ENCODE results near the gene CIART.
A peak's percentile ranks its signal among the peaks of the same experiment; 100 is the strongest.

Gene CIART

DNA sequence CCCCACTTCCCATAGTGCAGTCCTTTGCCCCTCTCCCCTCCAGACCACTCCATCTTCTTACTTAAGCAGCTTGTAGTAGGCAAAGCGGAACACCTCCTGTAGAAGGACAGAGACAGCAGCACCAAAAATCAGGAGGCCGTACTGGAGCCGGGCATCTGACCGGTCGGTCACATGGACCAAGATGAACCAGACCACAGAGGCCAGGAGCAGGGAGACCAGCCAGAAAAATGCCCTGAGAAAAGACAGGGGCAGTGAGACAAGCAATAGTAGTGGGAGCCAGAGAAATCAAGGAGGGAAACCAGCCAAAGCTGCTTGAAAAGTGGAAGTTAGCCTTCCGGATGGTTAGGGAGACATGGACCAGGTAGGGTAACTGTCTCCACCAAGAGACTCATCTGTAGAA is 14.5 kb upstream of the CIART start:
- H3K4me1 ChIP-seq (ENCODE audit: control insufficient read depth, insufficient read depth, low read length): peaks cover 26% of the 10 kb centered on the region
- peak overlapping the region; percentile 97 for H3K9ac ChIP-seq (ENCODE audit: low read length)
- no peak for DNase-seq (ENCODE audit: low read depth)

DNA sequence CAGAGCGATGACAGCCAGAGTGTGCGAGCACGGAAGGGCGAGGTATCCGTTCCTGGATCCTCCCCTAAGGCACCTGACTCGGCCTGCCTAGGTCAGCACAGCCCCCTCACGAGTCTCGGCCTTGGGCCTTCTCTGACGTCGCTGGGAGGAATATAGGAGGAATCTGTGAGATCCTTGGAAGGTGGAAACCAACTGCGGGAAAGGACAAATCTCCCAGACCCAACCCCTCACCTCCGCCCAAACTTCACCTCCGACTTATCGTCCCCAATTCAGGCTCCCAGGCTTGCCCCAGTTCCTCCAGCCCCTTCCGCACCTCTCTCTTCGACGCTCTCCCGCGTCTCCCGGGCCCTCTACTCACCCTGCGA is 14.0 kb upstream of the CIART start:
- no peaks in the 10 kb centered on the region for H3K9me3 ChIP-seq (ENCODE audit: control insufficient read depth, low read length)
- peak overlapping the region; percentile 97 for H3K9ac ChIP-seq (ENCODE audit: low read length)
- peaks cover 30% of the 10 kb centered on the region for H3K4me1 ChIP-seq (ENCODE audit: control insufficient read depth, insufficient read depth, low read length)
- H3K4me3 ChIP-seq (ENCODE audit: low read length): peak overlapping the region; percentile 99
- H3K36me3 ChIP-seq (ENCODE audit: control insufficient read depth, insufficient read depth, low read length, severe bottlenecking): peaks cover 27% of the 10 kb centered on the region
- DNase-seq (ENCODE audit: low read depth): peak; percentile 58
- no peaks in the 10 kb centered on the region for H3K27me3 ChIP-seq (replicated peaks; ENCODE audit: control insufficient read depth, insufficient read depth, low read length)

More for the DNA sequence above, 14.5 kb upstream of the CIART start:
- no peaks in the 10 kb centered on the region for H3K9me3 ChIP-seq (ENCODE audit: control insufficient read depth, low read length)
- H3K4me3 ChIP-seq (ENCODE audit: low read length): peak overlapping the region; percentile 99
- peaks cover 27% of the 10 kb centered on the region for H3K36me3 ChIP-seq (ENCODE audit: control insufficient read depth, insufficient read depth, low read length, severe bottlenecking)
- no peaks in the 10 kb centered on the region for H3K27me3 ChIP-seq (replicated peaks; ENCODE audit: control insufficient read depth, insufficient read depth, low read length)

DNA sequence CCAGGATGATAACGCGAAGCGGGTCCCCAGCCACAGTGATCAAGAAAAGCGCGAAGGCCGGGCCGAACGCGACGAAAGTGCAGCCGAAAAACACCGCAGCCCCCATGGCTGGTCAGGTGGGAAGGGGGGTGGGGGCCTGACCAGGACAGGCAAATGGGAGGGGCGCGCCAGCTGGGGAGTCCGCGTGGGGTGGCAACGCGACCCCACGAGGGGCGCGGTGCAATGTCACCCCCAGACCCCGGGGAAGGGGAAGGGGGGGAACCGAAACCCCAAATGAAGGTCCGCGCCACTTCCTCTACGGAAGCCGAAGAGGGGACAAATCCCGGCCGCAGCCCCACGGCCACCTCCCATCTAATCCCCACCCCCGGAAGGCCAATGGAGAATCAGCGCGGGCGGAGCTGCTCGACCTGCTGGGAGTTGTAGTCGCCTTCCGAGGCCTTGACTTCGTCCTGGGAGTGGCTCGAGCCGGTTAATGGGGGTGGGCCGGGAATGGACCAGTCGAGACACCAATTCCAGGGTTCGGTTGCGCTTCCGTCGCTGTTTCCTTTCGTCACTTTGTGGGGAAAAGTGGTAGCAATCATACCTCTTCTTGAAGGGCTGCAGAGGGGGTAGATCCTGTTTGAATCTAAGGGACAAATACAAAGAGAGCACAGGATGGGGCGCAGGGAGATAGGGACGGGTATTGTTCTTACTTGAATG is 13.5 kb upstream of the CIART start, which contains the start of gene APH1A:
TSS of gene APH1A (minus strand) at position 312 of the 699 bp plus-strand sequence. CDS start at position 106, 206 bp downstream.
- Histone ChIP-seq H3K9me3 (ENCODE audit: control insufficient read depth, low read length) (no peaks in the 10 kb centered on the region), H3K36me3 (ENCODE audit: control insufficient read depth, insufficient read depth, low read length, severe bottlenecking) (peaks cover 27% of the 10 kb centered on the region), H3K9ac (ENCODE audit: low read length) (peak within 1 kb of the TSS; percentile 97), H3K4me1 (ENCODE audit: control insufficient read depth, insufficient read depth, low read length) (peaks cover 34% of the 10 kb centered on the region), H3K4me3 (ENCODE audit: low read length) (peak within 1 kb of the TSS; percentile 99), H3K27me3 (replicated peaks; ENCODE audit: control insufficient read depth, insufficient read depth, low read length) (no peaks in the 10 kb centered on the region)
- peak; percentile 98 for DNase-seq (ENCODE audit: low read depth)

DNA sequence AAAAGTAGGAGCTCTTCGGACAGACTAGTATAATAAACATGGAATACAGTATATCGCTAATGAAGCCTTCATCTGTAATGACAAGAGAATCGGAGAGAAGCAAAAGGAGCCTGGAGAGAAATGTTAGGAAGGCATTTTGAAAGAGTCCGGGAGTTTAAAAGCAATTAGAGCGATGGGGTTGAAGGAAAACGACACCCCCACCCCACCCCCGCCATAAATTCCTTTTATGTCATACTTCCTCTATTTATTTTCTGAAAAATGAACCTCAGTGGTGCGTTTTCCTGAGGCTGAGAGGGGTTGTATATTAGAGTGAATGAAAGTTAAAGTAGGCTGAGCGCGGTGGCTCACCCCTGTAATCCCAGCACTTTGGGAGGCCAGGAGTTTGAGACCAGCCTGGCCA is 12.9 kb upstream of the CIART start:
- DNase-seq (ENCODE audit: low read depth): no peak
- Histone ChIP-seq H3K9ac (ENCODE audit: low read length) (peak overlapping the region; percentile 97), H3K36me3 (ENCODE audit: control insufficient read depth, insufficient read depth, low read length, severe bottlenecking) (peaks cover 26% of the 10 kb centered on the region), H3K9me3 (ENCODE audit: control insufficient read depth, low read length) (no peaks in the 10 kb centered on the region), H3K27me3 (replicated peaks; ENCODE audit: control insufficient read depth, insufficient read depth, low read length) (no peaks in the 10 kb centered on the region), H3K4me1 (ENCODE audit: control insufficient read depth, insufficient read depth, low read length) (peaks cover 34% of the 10 kb centered on the region), H3K4me3 (ENCODE audit: low read length) (peak overlapping the region; percentile 99)

DNA sequence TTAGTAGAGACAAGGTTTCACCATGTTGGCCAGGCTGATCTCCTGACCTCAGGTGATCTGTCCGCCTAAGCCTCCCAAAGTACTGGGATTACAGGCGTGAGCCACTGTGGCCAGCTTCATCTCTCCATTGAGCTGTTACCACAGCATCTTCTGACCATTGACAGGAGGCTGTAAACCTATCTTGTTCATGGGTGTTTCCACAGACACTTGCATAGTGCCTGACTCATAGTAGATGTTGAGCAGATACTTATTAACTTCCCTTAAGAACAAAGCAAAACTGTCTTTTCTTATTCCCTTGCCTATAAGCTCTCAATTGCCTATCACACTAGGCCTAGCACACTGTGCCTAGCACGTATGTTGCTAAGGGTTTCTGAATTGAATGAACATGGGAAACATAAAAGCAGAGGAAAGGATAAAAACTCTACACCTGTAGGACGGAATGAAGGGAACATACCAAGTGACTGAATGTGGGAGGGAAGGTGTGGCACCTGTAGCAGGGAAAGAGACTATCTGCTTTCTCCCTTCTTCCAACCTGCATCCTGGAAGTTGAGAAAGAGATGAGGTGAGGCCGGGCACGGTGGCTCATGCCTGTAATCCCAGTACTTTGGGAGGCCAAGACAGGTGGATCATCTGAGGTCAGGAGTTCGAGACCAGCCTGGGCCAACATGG is 10.9 kb upstream of the CIART start:
- no peak overlapping the region for H3K4me3 ChIP-seq (ENCODE audit: low read length)
- no peaks in the 10 kb centered on the region for H3K27me3 ChIP-seq (replicated peaks; ENCODE audit: control insufficient read depth, insufficient read depth, low read length)
- no peaks in the 10 kb centered on the region for H3K9me3 ChIP-seq (ENCODE audit: control insufficient read depth, low read length)
- H3K36me3 ChIP-seq (ENCODE audit: control insufficient read depth, insufficient read depth, low read length, severe bottlenecking): peaks cover 6% of the 10 kb centered on the region
- peaks cover 34% of the 10 kb centered on the region for H3K4me1 ChIP-seq (ENCODE audit: control insufficient read depth, insufficient read depth, low read length)
- H3K9ac ChIP-seq (ENCODE audit: low read length): no peak overlapping the region
- DNase-seq (ENCODE audit: low read depth): no peak

DNA sequence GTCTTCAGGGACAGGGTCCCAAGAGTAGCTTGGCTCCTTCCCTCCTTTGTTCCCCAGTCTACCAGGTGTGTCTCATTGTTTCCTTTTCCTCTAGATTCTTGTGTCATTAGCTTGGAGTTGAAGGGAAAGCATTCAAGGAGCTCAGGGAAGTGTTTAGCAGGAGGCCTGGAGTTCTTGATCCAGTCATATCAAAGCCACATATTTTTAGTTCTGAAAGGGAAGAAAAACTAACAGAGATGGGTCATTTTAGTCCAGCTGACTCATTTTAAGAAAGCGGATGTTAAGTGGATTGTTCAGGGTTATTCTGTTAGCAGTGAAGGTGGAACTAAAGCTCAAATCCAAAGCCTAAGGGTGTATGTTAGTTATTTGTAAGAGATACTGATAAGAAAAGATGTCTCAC is 9.0 kb upstream of the CIART start:
- H3K4me3 ChIP-seq (ENCODE audit: low read length): peak overlapping the region; percentile 73
- peaks cover 24% of the 10 kb centered on the region for H3K4me1 ChIP-seq (ENCODE audit: control insufficient read depth, insufficient read depth, low read length)
- peak overlapping the region; percentile 76 for H3K9ac ChIP-seq (ENCODE audit: low read length)
- no peaks in the 10 kb centered on the region for H3K27me3 ChIP-seq (replicated peaks; ENCODE audit: control insufficient read depth, insufficient read depth, low read length)
- no peaks in the 10 kb centered on the region for H3K9me3 ChIP-seq (ENCODE audit: control insufficient read depth, low read length)
- DNase-seq (ENCODE audit: low read depth): peak; percentile 37
- H3K36me3 ChIP-seq (ENCODE audit: control insufficient read depth, insufficient read depth, low read length, severe bottlenecking): no peaks in the 10 kb centered on the region

DNA sequence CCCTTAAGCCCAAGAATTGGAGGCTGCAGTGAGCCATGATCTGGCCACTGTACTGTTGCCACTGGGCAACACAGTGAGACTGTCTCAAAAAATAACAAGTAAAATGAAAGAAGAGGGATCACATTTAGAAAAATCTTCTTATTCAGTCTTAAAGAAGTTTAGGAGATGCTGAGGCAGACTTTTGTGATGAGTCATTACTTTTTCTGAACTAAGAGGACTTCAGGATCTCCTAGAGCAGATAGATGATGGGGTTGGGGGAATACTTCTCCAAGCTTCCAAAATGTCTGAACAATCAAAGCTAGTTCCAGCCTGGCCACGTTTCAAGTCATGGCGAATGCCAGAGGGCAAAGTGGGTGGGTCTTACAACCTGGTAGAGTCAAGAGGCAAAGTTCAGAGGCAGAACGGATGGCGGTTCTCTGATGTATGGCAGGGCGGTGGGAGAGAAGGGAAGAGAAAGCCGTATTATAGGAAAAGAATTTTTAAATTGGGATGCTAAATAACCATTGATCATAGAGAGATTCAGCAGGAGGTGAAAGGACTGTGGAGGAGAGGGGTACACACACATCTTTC is 2.1 kb upstream of the CIART start:
- no peak overlapping the region for H3K4me3 ChIP-seq (ENCODE audit: low read length)
- no peaks in the 10 kb centered on the region for H3K27me3 ChIP-seq (replicated peaks; ENCODE audit: control insufficient read depth, insufficient read depth, low read length)
- H3K9ac ChIP-seq (ENCODE audit: low read length): peak overlapping the region; percentile 79
- peaks cover 23% of the 10 kb centered on the region for H3K4me1 ChIP-seq (ENCODE audit: control insufficient read depth, insufficient read depth, low read length)
- no peak for DNase-seq (ENCODE audit: low read depth)
- no peaks in the 10 kb centered on the region for H3K9me3 ChIP-seq (ENCODE audit: control insufficient read depth, low read length)
- H3K36me3 ChIP-seq (ENCODE audit: control insufficient read depth, insufficient read depth, low read length, severe bottlenecking): no peaks in the 10 kb centered on the region

DNA sequence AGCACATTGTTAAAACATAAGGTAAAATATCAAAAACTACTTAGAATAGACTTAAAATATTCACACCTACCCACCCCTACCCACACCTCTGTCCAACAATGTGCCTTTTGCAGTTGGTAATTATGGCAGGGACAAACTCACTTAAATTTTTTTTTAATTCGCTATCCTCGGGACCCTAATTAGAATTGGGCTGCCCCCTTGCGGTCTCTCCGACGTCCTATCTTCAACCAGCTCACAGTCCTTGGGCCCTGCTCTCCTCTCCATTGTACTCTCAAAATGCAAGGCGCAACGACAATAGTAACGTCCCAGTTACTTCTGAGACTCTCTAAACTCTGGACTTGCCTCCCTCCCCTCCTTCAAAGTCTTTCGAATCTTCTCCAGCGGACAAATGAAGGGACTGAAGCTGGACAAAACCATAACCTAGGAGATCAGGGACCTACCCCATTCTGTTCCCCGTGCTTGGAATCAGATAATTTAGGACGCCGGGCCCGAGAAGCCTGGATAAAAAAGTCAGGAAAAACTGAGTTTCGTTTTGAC is 1.1 kb upstream of the CIART start:
- Histone ChIP-seq H3K4me1 (ENCODE audit: control insufficient read depth, insufficient read depth, low read length) (peaks cover 23% of the 10 kb centered on the region), H3K36me3 (ENCODE audit: control insufficient read depth, insufficient read depth, low read length, severe bottlenecking) (peaks cover 1% of the 10 kb centered on the region), H3K4me3 (ENCODE audit: low read length) (peak overlapping the region; percentile 88), H3K9ac (ENCODE audit: low read length) (peak overlapping the region; percentile 79), H3K9me3 (ENCODE audit: control insufficient read depth, low read length) (no peaks in the 10 kb centered on the region), H3K27me3 (replicated peaks; ENCODE audit: control insufficient read depth, insufficient read depth, low read length) (no peaks in the 10 kb centered on the region)
- peak; percentile 91 for DNase-seq (ENCODE audit: low read depth)

DNA sequence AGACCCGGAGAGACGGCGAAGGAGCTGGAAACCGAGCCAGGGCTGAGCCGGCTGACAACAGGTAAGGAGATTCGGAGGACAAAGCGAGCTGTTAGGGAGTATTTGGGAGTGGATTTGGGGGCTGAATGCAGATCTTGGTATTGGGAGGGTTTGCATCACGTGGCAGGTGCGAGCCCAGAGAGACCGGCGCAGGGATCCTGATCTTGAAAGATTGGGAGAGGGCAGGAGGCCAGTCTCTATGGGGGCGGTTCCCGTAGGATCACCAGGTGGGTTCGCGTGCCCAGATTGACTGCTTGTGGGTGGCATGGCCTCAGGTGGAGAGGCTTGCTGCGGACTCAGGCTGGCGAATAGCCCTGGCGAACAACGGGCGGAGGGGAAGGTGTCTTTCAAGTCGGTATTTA is 204 bp downstream of the CIART start:
- H3K9ac ChIP-seq (ENCODE audit: low read length): peak overlapping the region; percentile 80
- H3K9me3 ChIP-seq (ENCODE audit: control insufficient read depth, low read length): no peaks in the 10 kb centered on the region
- peaks cover 23% of the 10 kb centered on the region for H3K4me1 ChIP-seq (ENCODE audit: control insufficient read depth, insufficient read depth, low read length)
- peak overlapping the region; percentile 88 for H3K4me3 ChIP-seq (ENCODE audit: low read length)
- DNase-seq (ENCODE audit: low read depth): no peak
- peaks cover 6% of the 10 kb centered on the region for H3K36me3 ChIP-seq (ENCODE audit: control insufficient read depth, insufficient read depth, low read length, severe bottlenecking)
- no peaks in the 10 kb centered on the region for H3K27me3 ChIP-seq (replicated peaks; ENCODE audit: control insufficient read depth, insufficient read depth, low read length)

DNA sequence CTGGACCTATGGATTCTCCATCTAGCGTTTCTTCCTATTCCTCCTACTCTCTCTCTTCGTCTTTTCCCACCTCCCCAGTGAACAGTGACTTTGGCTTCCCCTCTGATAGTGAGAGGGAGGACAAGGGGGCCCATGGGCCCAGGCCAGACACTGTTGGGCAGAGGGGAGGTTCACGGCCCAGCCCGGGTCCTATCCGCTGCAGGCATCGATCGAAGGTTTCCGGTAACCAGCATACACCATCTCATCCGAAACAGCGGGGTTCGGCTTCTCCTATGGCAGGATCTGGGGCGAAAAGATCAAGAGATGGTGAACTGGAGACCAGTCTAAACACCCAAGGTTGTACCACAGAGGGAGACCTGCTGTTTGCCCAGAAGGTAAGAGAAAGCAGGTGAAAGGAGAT is 906 bp downstream of the CIART start:
- peaks cover 23% of the 10 kb centered on the region for H3K4me1 ChIP-seq (ENCODE audit: control insufficient read depth, insufficient read depth, low read length)
- H3K4me3 ChIP-seq (ENCODE audit: low read length): peak overlapping the region; percentile 88
- no peaks in the 10 kb centered on the region for H3K27me3 ChIP-seq (replicated peaks; ENCODE audit: control insufficient read depth, insufficient read depth, low read length)
- H3K9ac ChIP-seq (ENCODE audit: low read length): peak overlapping the region; percentile 80
- no peaks in the 10 kb centered on the region for H3K9me3 ChIP-seq (ENCODE audit: control insufficient read depth, low read length)
- no peak for DNase-seq (ENCODE audit: low read depth)
- H3K36me3 ChIP-seq (ENCODE audit: control insufficient read depth, insufficient read depth, low read length, severe bottlenecking): peaks cover 6% of the 10 kb centered on the region

DNA sequence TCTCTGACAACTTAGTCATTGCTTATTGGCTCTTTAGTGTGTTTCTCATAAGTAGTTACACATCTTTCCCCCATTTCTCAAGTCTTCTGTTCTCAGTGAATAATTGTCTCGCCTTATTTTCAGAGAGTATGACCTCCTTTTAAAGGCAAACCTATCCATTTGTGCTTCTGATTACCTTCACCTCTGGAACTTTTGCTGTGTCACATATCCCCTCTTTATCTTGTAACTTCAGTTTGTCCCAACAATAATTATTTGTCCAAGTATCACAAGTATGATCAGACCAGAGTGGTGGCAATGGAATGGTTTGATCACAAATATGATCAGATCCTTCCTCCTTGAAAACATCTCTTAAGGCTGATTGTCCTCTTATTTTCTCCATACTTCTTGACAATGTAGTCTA is 6.0 kb downstream of the CIART start:
- Histone ChIP-seq H3K27me3 (replicated peaks; ENCODE audit: control insufficient read depth, insufficient read depth, low read length) (no peaks in the 10 kb centered on the region), H3K4me1 (ENCODE audit: control insufficient read depth, insufficient read depth, low read length) (peaks cover 6% of the 10 kb centered on the region)
- DNase-seq (ENCODE audit: low read depth): no peak

More for the DNA sequence above, 6.0 kb downstream of the CIART start:
- Histone ChIP-seq H3K9me3 (ENCODE audit: control insufficient read depth, low read length) (no peaks in the 10 kb centered on the region), H3K9ac (ENCODE audit: low read length) (no peak overlapping the region), H3K36me3 (ENCODE audit: control insufficient read depth, insufficient read depth, low read length, severe bottlenecking) (peaks cover 6% of the 10 kb centered on the region), H3K4me3 (ENCODE audit: low read length) (no peak overlapping the region)
